ENCODE measurements around the gene TMEM220.
"Not testable (repeated sequence)": the region's sequence is repeated elsewhere in the genome, so short reads cannot be mapped to it uniquely, and the experiment has no call there.

TMEM220 gene

GRCh38 chr17:10713318-10713717 is 16.5 kb downstream of the TMEM220 start:
- no peak for TF ChIP-seq ZFX (IDR thresholded peaks at IDR 0.05; ENCODE audit: borderline replicate concordance)
- TF ChIP-seq CTCF (IDR thresholded peaks at IDR 0.05): no peak
- H3K27ac ChIP-seq: no peak overlapping the region

GRCh38 chr17:10705727-10706126 is 24.1 kb downstream of the TMEM220 start:
- TF ChIP-seq CTCF (IDR thresholded peaks at IDR 0.05): no peak
- TF ChIP-seq ZFX (IDR thresholded peaks at IDR 0.05; ENCODE audit: borderline replicate concordance): no peak
- H3K27ac ChIP-seq: no peak overlapping the region

- H3K27ac ChIP-seq: no peak overlapping the region
- TF ChIP-seq CTCF (IDR thresholded peaks at IDR 0.05) (no peak), ZFX (IDR thresholded peaks at IDR 0.05; ENCODE audit: borderline replicate concordance) (no peak)
These were observed 27.2 kb downstream of the TMEM220 start for GRCh38 chr17:10702574-10702973.

- H3K27ac ChIP-seq: no peak overlapping the region
- TF ChIP-seq CTCF (IDR thresholded peaks at IDR 0.05) (no peak), ZFX (IDR thresholded peaks at IDR 0.05; ENCODE audit: borderline replicate concordance) (no peak)
These were observed 30.0 kb downstream of the TMEM220 start for GRCh38 chr17:10699856-10700255.

- H3K27ac ChIP-seq: peak overlapping the region; percentile 64
- TF ChIP-seq ZFX (IDR thresholded peaks at IDR 0.05; ENCODE audit: borderline replicate concordance): no peak
- no peak for TF ChIP-seq CTCF (IDR thresholded peaks at IDR 0.05)
These were observed 31.6 kb downstream of the TMEM220 start for GRCh38 chr17:10698096-10698818.

GRCh38 chr17:10697092-10698081 is 32.4 kb downstream of the TMEM220 start, which contains the start of the genes ADPRM and SCO1:
Gene ADPRM, plus strand, starts transcription at chr17:10697594. Its CDS starts 7,333 bp downstream, at chr17:10704927.
Gene SCO1, minus strand, starts transcription at chr17:10697533. Its CDS starts 26 bp downstream, at chr17:10697507.
- peak within 1 kb of the TSS; percentile 64 for H3K27ac ChIP-seq
- TF ChIP-seq CTCF (IDR thresholded peaks at IDR 0.05) (peak; percentile 35), ZFX (IDR thresholded peaks at IDR 0.05; ENCODE audit: borderline replicate concordance) (no peak)

GRCh38 chr17:10695875-10696407 is 33.9 kb downstream of the TMEM220 start:
- not testable (repeated sequence) for H3K27ac ChIP-seq
